Measurements from ENCODE around the gene DAP.

DAP gene

DNA sequence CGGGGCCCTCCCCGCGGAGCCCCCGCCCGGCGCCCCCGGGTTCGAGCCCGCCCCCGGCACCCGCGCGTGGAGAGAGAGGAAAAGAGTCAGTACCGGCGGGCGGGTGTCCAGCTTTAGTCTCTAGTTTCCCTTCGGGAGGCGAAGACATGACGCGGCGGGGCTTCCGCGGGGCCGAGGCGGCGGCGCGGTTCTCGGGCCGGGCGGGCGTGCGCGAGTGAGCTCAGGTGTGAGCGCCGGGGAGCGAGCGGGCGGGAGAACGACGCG, 181 bp downstream of the DAP start:
- TF ChIP-seq, protein P1, sequence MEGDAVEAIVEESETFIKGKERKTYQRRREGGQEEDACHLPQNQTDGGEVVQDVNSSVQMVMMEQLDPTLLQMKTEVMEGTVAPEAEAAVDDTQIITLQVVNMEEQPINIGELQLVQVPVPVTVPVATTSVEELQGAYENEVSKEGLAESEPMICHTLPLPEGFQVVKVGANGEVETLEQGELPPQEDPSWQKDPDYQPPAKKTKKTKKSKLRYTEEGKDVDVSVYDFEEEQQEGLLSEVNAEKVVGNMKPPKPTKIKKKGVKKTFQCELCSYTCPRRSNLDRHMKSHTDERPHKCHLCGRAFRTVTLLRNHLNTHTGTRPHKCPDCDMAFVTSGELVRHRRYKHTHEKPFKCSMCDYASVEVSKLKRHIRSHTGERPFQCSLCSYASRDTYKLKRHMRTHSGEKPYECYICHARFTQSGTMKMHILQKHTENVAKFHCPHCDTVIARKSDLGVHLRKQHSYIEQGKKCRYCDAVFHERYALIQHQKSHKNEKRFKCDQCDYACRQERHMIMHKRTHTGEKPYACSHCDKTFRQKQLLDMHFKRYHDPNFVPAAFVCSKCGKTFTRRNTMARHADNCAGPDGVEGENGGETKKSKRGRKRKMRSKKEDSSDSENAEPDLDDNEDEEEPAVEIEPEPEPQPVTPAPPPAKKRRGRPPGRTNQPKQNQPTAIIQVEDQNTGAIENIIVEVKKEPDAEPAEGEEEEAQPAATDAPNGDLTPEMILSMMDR (IDR thresholded peaks at IDR 0.05; ENCODE audit: borderline replicate concordance, insufficient read depth, low read depth, low read length): no peak
- H3K4me3 ChIP-seq (ENCODE audit: low read depth, low read length): peak overlapping the region; percentile 68

DNA sequence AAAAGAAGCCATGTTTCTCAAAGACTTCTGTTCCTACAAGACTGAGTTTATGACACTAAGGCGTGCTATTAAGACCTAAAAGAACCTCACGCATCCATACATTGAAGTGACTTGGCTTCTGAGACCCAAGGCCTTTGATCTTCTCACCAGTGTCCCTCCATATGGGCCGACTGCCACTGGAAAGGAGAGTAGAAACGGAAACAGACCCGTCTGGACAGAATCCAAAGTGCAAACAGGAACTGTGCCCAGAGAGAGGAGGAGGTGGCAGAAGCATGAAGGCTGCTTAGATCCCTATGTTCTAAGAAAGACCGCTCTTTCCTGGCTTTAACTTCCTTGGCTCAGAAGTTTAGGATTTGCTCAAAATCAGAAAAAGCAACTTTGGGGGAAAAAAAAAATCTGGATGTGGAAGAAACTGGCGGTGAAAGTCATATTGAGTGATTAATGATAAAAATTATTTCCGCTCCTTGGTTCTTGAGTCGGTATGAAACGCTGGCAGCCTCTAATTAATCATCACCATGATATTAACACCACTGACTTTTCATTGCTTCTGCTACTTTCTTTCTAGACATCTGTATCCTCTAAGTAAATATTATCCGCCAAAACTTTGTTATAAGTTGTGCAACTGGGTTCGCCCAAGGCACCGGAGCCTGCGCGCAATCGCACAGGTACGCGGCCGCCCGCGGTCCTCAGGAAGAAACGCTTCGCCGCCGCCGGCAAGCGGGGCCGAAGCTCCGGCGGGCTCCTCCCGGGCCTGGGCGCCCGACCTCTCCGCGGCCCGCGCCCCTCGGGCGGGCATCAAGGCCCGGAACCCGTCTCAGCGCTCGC, 726 bp downstream of the DAP start:
- TF ChIP-seq, protein P1 (IDR thresholded peaks at IDR 0.05; ENCODE audit: borderline replicate concordance, insufficient read depth, low read depth, low read length): no peak
- peak overlapping the region; percentile 68 for H3K4me3 ChIP-seq (ENCODE audit: low read depth, low read length)

DNA sequence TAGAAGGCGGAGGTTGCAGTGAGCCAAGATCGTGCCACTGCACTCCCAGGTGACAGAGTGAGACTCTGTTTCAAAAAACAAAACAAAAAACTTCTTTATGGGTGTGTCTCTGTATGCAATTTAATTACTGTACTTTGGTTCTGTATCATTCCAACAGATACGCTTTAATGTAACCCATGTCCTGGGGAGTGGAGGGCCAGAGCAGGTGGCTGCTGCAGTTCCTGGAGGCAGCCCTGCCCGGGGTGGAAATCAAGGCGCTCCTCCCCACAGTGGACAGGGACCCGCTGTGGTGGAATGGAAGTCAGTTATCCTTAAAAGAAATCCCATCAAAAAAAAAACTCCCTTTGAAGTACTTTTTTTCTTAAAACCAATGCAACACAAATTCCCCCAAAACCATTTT, 1.9 kb downstream of the DAP start:
- no peak overlapping the region for H3K4me3 ChIP-seq (ENCODE audit: low read depth, low read length)
- TF ChIP-seq, protein P1 (IDR thresholded peaks at IDR 0.05; ENCODE audit: borderline replicate concordance, insufficient read depth, low read depth, low read length): no peak

DNA sequence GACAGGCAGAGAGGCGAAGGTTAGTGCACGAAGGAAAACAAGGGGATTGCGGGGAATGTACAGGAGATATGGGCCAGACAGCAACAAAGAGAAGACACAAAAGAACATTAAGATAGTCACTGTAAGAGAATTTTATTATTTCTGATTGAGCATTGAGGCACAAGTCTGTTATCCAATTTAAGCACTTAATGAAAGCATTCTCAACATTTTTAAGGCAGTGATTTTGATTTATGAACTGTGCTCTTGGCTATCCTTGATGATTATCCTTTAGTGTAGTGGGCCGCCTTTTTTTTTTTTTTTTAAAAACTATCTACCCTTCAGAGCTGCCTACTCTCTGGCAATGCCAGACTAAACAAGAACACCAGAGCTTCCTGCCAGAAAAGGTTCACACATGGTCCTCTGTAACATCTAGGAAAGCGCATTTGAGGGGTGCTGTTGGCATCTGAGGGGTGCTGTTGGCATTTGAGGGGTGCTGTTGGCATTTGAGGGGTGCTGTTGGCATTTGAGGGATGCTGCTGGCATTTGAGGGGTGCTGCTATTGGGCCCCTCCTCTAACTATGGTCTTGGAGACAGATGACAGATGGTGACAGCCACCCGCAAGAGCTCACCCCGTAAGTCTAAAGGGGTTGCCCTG, 3.0 kb downstream of the DAP start:
- H3K4me3 ChIP-seq (ENCODE audit: low read depth, low read length): no peak overlapping the region
- TF ChIP-seq, protein P1 (IDR thresholded peaks at IDR 0.05; ENCODE audit: borderline replicate concordance, insufficient read depth, low read depth, low read length): no peak

DNA sequence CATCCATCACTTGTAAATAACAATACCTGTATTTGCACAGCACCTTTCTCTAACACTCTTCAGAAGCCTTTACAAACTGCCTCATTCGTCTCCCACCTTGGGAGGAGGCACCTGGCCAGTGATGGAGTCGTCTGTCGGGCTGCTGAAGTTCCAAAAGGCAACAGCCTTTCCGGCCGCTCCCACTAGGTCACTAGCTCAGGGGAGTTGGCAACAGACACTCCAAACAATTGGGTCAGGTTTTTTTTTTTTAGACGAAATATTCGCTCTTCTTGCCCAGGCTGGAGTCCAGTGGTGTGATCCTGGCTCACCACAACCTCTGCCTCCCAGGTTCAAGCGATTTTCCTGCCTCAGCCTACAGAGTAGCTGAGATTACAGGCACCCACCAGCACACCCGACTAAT, 4.0 kb downstream of the DAP start:
- TF ChIP-seq, protein P1 (IDR thresholded peaks at IDR 0.05; ENCODE audit: borderline replicate concordance, insufficient read depth, low read depth, low read length): no peak
- H3K4me3 ChIP-seq (ENCODE audit: low read depth, low read length): no peak overlapping the region

DNA sequence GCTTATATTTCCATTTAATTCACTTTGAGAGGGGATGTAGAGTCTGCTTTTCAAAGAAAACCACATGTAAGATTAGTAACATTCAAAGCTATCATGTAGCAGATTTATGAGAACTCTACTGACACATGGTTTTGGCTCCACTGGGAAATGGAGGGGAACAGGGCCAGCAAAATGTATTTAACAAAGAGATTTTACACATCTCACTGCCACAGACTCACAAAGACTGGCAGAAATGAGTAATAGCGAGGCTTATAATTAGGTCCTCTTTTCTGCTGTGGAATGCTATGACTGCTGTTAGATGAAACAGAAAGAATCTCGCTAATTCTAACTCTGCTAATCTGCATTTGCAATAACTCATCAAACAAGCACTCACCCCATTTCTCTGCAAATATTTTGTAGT, 4.5 kb downstream of the DAP start:
- H3K4me3 ChIP-seq (ENCODE audit: low read depth, low read length): no peak overlapping the region
- TF ChIP-seq, protein P1 (IDR thresholded peaks at IDR 0.05; ENCODE audit: borderline replicate concordance, insufficient read depth, low read depth, low read length): no peak

DNA sequence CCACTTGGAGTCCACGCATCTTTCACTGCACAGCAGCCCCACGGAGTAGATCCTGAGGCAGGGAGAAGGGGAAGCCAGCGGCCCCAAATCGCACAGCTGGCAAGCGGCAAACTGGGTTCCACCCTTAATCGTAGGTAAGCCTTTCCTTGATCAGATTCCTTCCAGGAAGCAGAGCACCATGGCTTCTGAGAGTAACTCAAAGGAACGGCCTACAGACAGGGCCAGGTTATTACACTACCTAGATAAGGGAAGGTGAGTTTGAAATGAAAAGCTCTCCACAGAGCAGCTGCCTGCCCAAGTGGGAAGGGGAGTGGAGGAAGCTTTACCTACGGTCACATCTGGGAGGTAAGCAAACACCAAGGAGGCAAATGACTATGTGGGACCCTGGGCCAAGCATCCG, 7.9 kb downstream of the DAP start:
- TF ChIP-seq, protein P1 (IDR thresholded peaks at IDR 0.05; ENCODE audit: borderline replicate concordance, insufficient read depth, low read depth, low read length): no peak

More for the DNA sequence above, 7.9 kb downstream of the DAP start:
- H3K4me3 ChIP-seq (ENCODE audit: low read depth, low read length): no peak overlapping the region

Measured in GM12875 (cell line).